Psoas muscle (tissue), 8 donors: ENCODE measurements around the gene ASCC3. TPM values are rescaled to one million over a fixed set of nuclear protein-coding genes. Genes with fewer than 3 reads are reported as not detected.

Experiments
- ATAC-seq, 4 donors: fragments of 200-7000 bp; cut with Tn5 transposase; one replicate each; pipeline ENCODE4 v1.9.1; 2020; ENCODE audit warnings: moderate library complexity in 3 of 4, mild to moderate bottlenecking in 2 of 4
- DNase-seq, 2 donors: peaks; one replicate each; pipeline ENCODE4 v3.0.0-alpha.2; 2020
- H3K27ac ChIP-seq: fragments of 200-600 bp; one replicate; pipeline ENCODE4 v1.8.0; 2022
- H3K27me3 ChIP-seq, 3 donors: fragments of 200-600 bp in 1 of 3; one replicate each; pipeline versions ENCODE4 v1.6.1 to v1.8.0; 2013 to 2022; ENCODE audit warnings: low read length in 2 of 3, mild to moderate bottlenecking in 2 of 3, moderate library complexity in 1 of 3; ENCODE audit not compliant: insufficient read depth in 3 of 3
- H3K36me3 ChIP-seq, 2 donors: fragments of 200-600 bp in 1 of 2; one replicate each; pipeline versions ENCODE4 v1.6.1 to v1.8.0; 2013 to 2022; ENCODE audit warnings: low read depth in 1 of 2, mild to moderate bottlenecking in 1 of 2, moderate library complexity in 1 of 2; ENCODE audit not compliant: insufficient read depth in 1 of 2
- H3K4me1 ChIP-seq: fragments of 200-600 bp; one replicate; pipeline ENCODE4 v1.8.0; 2022
- H3K4me3 ChIP-seq: fragments of 200-600 bp; one replicate; pipeline ENCODE4 v1.8.0; 2022; ENCODE audit warnings: mild to moderate bottlenecking
- H3K9me3 ChIP-seq: fragments of 200-600 bp; one replicate; pipeline ENCODE4 v1.8.0; 2022
- CTCF ChIP-seq: fragments of 200-600 bp; IDR thresholded peaks from one replicate; pipeline ENCODE4 v1.8.0; 2022; ENCODE audit warnings: antibody characterized with exemption
- WGBS, 3 donors: extraction: QIAGEN DNeasy Blood & Tissue Kit; methylation state at CpG; one replicate each; pipeline versions ENCODE4 v1.1.6 to v1.1.7; 2013; 5-methylcytosine and 5-hydroxymethylcytosine counted together
- intact Hi-C, 2 donors: fragments of 100-400 bp; cut with DNase I; formaldehyde crosslinking; loops; one replicate each; pipeline versions ENCODE4 v1.11.0 to v1.14.2; 2022
- polyA plus RNA-seq, 3 donors: library from polyadenylated mRNA; stranded (reverse); fragments of 200-250 nt; gene quantifications; one replicate each; pipeline ENCODE4 v1.2.3, GENCODE V29; 2013
- total RNA-seq, 4 donors: library from RNA; stranded (reverse); fragmentation: NEBNext Ultra II Directional in 2 of 4; extraction: Animal tissue kit (Norgen Biotek cat#: 25700) in 2 of 4; gene quantifications; one replicate each; pipeline versions ENCODE4 v1.2.1 to v1.2.4, GENCODE V29; 2021 to 2023
- donor health status: healthy with polysubstance abuse.
- donor health status: DM: no; HTN: no; CAD: no; lungs with moderate emphysema.
- donor health status: Bipolar disorder and iron deficiency.
- donor health status: healthy.
- donor health status: DM: yes; HTN: yes; CAD: no.
- donor health status: DM: no; HTN: no; CAD: no.
- donor health status: DM: no; HTN: no; CAD: no.
- donor health status: DM: yes; HTN: yes; CAD: no.

ASCC3 gene
- total and polyA plus RNA-seq, 7 donors, result 5.1 to 17.9 (median 11.2) TPM

GRCh38 chr6:100472674-100473073 is 408.5 kb downstream of the ASCC3 start:
- no peaks in the 10 kb centered on the region for H3K9me3 ChIP-seq
- ATAC-seq (peak in 1 of 4 donors; percentile 58), DNase-seq (no peak)
- no peak overlapping the region for H3K27ac ChIP-seq
- H3K4me3 ChIP-seq, result no peak overlapping the region
- TF ChIP-seq CTCF, result no peak
- H3K36me3 ChIP-seq, result no peaks in the 10 kb centered on the region
- H3K4me1 ChIP-seq, result no peaks in the 10 kb centered on the region
- WGBS, 3 donors, result 34 to 41% (median 37%) methylated on average over 3 of the region's 3 CpGs
- intact Hi-C loops, result no loop called here
- peaks cover 0 to 6% (median 0%) of the 10 kb centered on the region in 3 donors for H3K27me3 ChIP-seq

- WGBS, 3 donors, result 81 to 85% (median 84%) methylated on average over 5 of the region's 5 CpGs
Observed at GRCh38 chr6:100470422-100471120, 410.6 kb downstream of the ASCC3 start.

DNA sequence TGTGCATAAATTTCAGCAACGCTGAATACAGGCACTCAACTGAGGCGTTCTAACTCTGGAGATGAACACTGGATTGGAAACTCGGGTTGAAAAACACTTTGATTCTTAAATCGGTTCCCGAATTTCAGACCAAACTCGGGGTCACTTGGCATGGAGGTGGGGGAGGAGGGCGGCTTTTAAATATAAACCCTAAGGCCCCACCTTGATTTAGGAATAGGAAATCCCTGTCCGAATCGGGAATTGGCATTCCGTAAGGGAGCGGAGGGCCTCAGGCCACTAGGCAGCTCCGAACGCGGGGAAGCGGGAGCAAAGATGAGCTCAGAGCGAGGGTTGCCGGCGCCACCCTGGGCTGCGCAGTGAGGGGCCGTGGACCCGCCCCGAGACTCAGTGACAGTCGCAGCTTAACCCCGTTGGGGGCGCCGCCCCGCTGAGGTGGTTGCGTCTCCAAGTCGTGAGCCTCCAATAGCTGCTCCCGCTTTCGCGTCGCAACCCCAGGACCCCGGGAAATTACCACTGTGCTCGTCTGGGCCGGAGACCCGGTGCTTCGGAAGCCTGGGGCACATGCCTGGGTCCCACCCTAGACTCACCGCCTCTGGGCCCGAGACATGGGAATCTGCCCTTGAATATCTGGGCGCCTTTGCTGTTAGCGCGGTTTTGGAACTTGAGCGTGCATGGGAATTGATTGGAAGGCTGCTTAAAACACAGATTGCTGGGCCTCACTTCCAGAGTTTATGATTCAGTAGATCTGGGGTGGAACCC is 411.8 kb downstream of the ASCC3 start:
- H3K9me3 ChIP-seq, result no peaks in the 10 kb centered on the region
- intact Hi-C loops, result loop anchor here (5.0 to 10.0 kb wide), 2 partner anchors 292 to 1044 kb away; partner anchors contain the start of gene PNISR (in 1 of the 2)
- H3K27me3 ChIP-seq, result peaks cover 0 to 31% (median 0%) of the 10 kb centered on the region in 3 donors
- no peaks in the 10 kb centered on the region for H3K36me3 ChIP-seq
- no peak overlapping the region for H3K4me3 ChIP-seq
- DNase-seq, result no peak
- no peak for TF ChIP-seq CTCF
- 61 to 65% (median 64%) methylated on average over 44 of the region's 44 CpGs for WGBS, 3 donors
- H3K27ac ChIP-seq, result no peak overlapping the region
- H3K4me1 ChIP-seq, result peaks cover 10% of the 10 kb centered on the region
- ATAC-seq, result no peak

More at GRCh38 chr6:100470422-100471120, 410.6 kb downstream of the ASCC3 start:
- no peak overlapping the region for H3K4me3 ChIP-seq
- intact Hi-C loops, result no loop called here
- no peak for DNase-seq
- peaks cover 0 to 25% (median 0%) of the 10 kb centered on the region in 3 donors for H3K27me3 ChIP-seq
- no peak overlapping the region for H3K27ac ChIP-seq
- no peak for TF ChIP-seq CTCF
- H3K36me3 ChIP-seq, result no peaks in the 10 kb centered on the region
- H3K4me1 ChIP-seq, result peaks cover 3% of the 10 kb centered on the region
- no peak for ATAC-seq
- no peaks in the 10 kb centered on the region for H3K9me3 ChIP-seq

DNA sequence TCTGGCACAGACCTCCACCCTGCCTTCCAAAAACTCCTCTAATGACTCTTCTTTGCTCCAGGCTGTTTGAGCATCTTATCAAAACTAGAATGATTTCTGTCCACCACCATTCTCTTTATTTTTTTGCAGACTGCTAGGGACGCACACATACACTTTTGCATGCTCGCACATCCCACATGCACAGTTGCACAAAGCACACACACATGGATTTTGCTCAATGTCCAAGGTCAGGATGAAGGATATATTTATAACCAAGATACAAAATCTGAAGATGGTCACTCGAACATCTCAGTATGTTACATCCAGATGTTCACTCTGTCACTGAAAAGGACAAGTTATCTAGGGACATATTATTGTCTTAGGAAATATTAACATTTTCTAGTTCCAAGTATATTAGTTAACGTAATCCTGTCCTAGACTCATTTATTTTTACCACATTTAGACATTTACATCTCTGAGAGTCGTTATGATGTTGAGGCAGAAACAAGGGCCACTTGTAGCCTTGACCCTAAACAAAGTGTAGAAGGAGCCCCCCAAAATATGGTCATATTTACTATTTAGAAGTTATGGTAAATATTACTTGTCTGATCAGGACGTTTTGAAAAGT is 413.0 kb downstream of the ASCC3 start:
- no peak for ATAC-seq
- no peaks in the 10 kb centered on the region for H3K9me3 ChIP-seq
- no peak for DNase-seq
- no peaks in the 10 kb centered on the region for H3K36me3 ChIP-seq
- no peak overlapping the region for H3K27ac ChIP-seq
- TF ChIP-seq CTCF, result no peak
- intact Hi-C loops, result loop anchor here (5.0 to 10.0 kb wide), 2 partner anchors 291 to 1043 kb away; partner anchors contain the start of gene PNISR (in 1 of the 2)
- 67 to 72% (median 68%) methylated on average over 6 of the region's 6 CpGs for WGBS, 3 donors
- H3K4me3 ChIP-seq, result no peak overlapping the region
- peaks cover 10% of the 10 kb centered on the region for H3K4me1 ChIP-seq
- peaks cover 0 to 38% (median 3%) of the 10 kb centered on the region in 3 donors for H3K27me3 ChIP-seq
